HFFc6 (cell line): ENCODE measurements around the gene FHIT. TPM values are rescaled to one million over a fixed set of nuclear protein-coding genes. Genes with fewer than 3 reads are reported as not detected.

Experiments used
- DNase-seq: peaks from one replicate; pipeline ENCODE4 v3.0.0-alpha.2; 2018
- H3K27ac Mint-ChIP-seq: 2 replicates; pipeline ENCODE4 v1.8.0; 2020; ENCODE audit warnings: mild to moderate bottlenecking, mixed read lengths
- H3K27me3 Mint-ChIP-seq: 2 replicates; pipeline ENCODE4 v1.8.0; 2021; ENCODE audit warnings: mild to moderate bottlenecking, moderate library complexity, mixed read lengths; ENCODE audit not compliant: insufficient read depth
- H3K36me3 Mint-ChIP-seq: 2 replicates; pipeline ENCODE4 v1.8.0; 2021; ENCODE audit warnings: low read depth, mixed read lengths
- H3K4me1 Mint-ChIP-seq: 2 replicates; pipeline ENCODE4 v1.8.0; 2020; ENCODE audit warnings: low read depth, mixed read lengths
- H3K4me3 Mint-ChIP-seq: 2 replicates; pipeline ENCODE4 v1.8.0; 2020; ENCODE audit warnings: mild to moderate bottlenecking, moderate library complexity, mixed read lengths
- H3K9me3 Mint-ChIP-seq: 2 replicates; pipeline ENCODE4 v1.8.0; 2020; ENCODE audit warnings: mild to moderate bottlenecking, mixed read lengths
- CTCF ChIP-seq: fragments of 200-600 bp; sonication (generic); IDR thresholded peaks from 2 replicates; pipeline ENCODE4 v1.5.0; 2021; ENCODE audit warnings: antibody characterized with exemption, mild to moderate bottlenecking
- total RNA-seq, 6 experiments: library from RNA; stranded (reverse); fragmentation: NEBNext Ultra II Directional; extraction: Animal tissue kit (Norgen Biotek cat#: 25700); gene quantifications; 2 replicates in 1 of 6; 3 replicates in 5 of 6; pipeline ENCODE4 v1.2.3, GENCODE V29; 2021

The FHIT gene
- total RNA-seq, 6 experiments from 2014 or later, result 0.33 to 0.38 TPM; not detected in 4

GRCh38 chr3:59824876-59825275 is 1426.4 kb downstream of the FHIT start:
- no peak for DNase-seq
- no peak for TF ChIP-seq CTCF
- H3K27me3 Mint-ChIP-seq, result no peaks in the 10 kb centered on the region; the same call in 1 of the 2 replicates
- no peaks in the 10 kb centered on the region for H3K9me3 Mint-ChIP-seq
- no peaks in the 10 kb centered on the region for H3K36me3 Mint-ChIP-seq
- no peak overlapping the region for H3K27ac Mint-ChIP-seq
- no peak overlapping the region for H3K4me3 Mint-ChIP-seq
- H3K4me1 Mint-ChIP-seq, result peaks cover 9% of the 10 kb centered on the region

- no peak overlapping the region for H3K4me3 Mint-ChIP-seq
- H3K27ac Mint-ChIP-seq, result no peak overlapping the region
- no peaks in the 10 kb centered on the region for H3K9me3 Mint-ChIP-seq
- H3K27me3 Mint-ChIP-seq, result no peaks in the 10 kb centered on the region; the same call in 1 of the 2 replicates
- no peak for TF ChIP-seq CTCF
- no peak for DNase-seq
- H3K4me1 Mint-ChIP-seq, result peaks cover 45% of the 10 kb centered on the region
- no peaks in the 10 kb centered on the region for H3K36me3 Mint-ChIP-seq
Observed at GRCh38 chr3:59821274-59821673, 1430.0 kb downstream of the FHIT start.

GRCh38 chr3:59820352-59820934 is 1430.8 kb downstream of the FHIT start:
- no peaks in the 10 kb centered on the region for H3K36me3 Mint-ChIP-seq
- TF ChIP-seq CTCF, result no peak
- no peaks in the 10 kb centered on the region for H3K27me3 Mint-ChIP-seq
- H3K4me1 Mint-ChIP-seq, result peaks cover 47% of the 10 kb centered on the region
- H3K27ac Mint-ChIP-seq, result no peak overlapping the region
- DNase-seq, result peak; percentile 34
- H3K9me3 Mint-ChIP-seq, result no peaks in the 10 kb centered on the region
- H3K4me3 Mint-ChIP-seq, result no peak overlapping the region

- Mint-ChIP-seq H3K4me1 (peaks cover 47% of the 10 kb centered on the region), H3K36me3 (no peaks in the 10 kb centered on the region), H3K4me3 (peak overlapping the region; percentile 63), H3K9me3 (no peaks in the 10 kb centered on the region), H3K27ac (peak overlapping the region; percentile 85), H3K27me3 (no peaks in the 10 kb centered on the region)
- DNase-seq, result no peak
- no peak for TF ChIP-seq CTCF
Observed at GRCh38 chr3:59818919-59819300, 1432.3 kb downstream of the FHIT start.

GRCh38 chr3:59818033-59818918 is 1433.0 kb downstream of the FHIT start:
- Mint-ChIP-seq H3K4me1 (peaks cover 49% of the 10 kb centered on the region), H3K27me3 (no peaks in the 10 kb centered on the region), H3K27ac (peak overlapping the region; percentile 85), H3K9me3 (no peaks in the 10 kb centered on the region), H3K4me3 (peak overlapping the region; percentile 63), H3K36me3 (no peaks in the 10 kb centered on the region)
- no peak for TF ChIP-seq CTCF
- DNase-seq, result peak; percentile 94
